GM18861 (cell line): Measurements from ENCODE around the gene NECTIN1.

Source experiments
- ATAC-seq: cut with Tn5 transposase; IDR thresholded peaks from one replicate; pipeline ENCODE4 v1.9.1; 2021; ENCODE audit not compliant: unreplicated experiment

NECTIN1 gene

GRCh38 chr11:119728651-119729580 is at the start of gene NECTIN1:
Gene NECTIN1, minus strand, starts transcription at chr11:119729200. Its CDS starts 647 bp downstream, at chr11:119728553.
- peak; percentile 66 for ATAC-seq

GRCh38 chr11:119778391-119779194 is 49.6 kb upstream of the NECTIN1 start:
- ATAC-seq, result no peak

- no peak for ATAC-seq
These were observed 48.9 kb upstream of the NECTIN1 start for GRCh38 chr11:119777940-119778339.

- ATAC-seq, result no peak
These were observed 47.7 kb upstream of the NECTIN1 start for GRCh38 chr11:119776651-119777050.

- no peak for ATAC-seq
These were observed 47.1 kb upstream of the NECTIN1 start for GRCh38 chr11:119776031-119776636.

- ATAC-seq, result no peak
These were observed 45.3 kb upstream of the NECTIN1 start for GRCh38 chr11:119774172-119774763.

GRCh38 chr11:119772641-119773415 is 43.8 kb upstream of the NECTIN1 start:
- ATAC-seq, result no peak

GRCh38 chr11:119772076-119772475 is 43.1 kb upstream of the NECTIN1 start:
- ATAC-seq, result no peak

- no peak for ATAC-seq
These were observed 42.3 kb upstream of the NECTIN1 start for GRCh38 chr11:119771172-119771770.

GRCh38 chr11:119765628-119766027 is 36.6 kb upstream of the NECTIN1 start:
- ATAC-seq, result no peak

GRCh38 chr11:119764108-119764868 is 35.3 kb upstream of the NECTIN1 start:
- no peak for ATAC-seq

- no peak for ATAC-seq
These were observed 34.2 kb upstream of the NECTIN1 start for GRCh38 chr11:119763071-119763728.

- no peak for ATAC-seq
These were observed 30.9 kb upstream of the NECTIN1 start for GRCh38 chr11:119759747-119760412.

- ATAC-seq, result no peak
These were observed 30.3 kb upstream of the NECTIN1 start for GRCh38 chr11:119759324-119759723.

GRCh38 chr11:119758291-119758690 is 29.3 kb upstream of the NECTIN1 start:
- ATAC-seq, result no peak

- ATAC-seq, result no peak
These were observed 28.4 kb upstream of the NECTIN1 start for GRCh38 chr11:119757378-119757777.

GRCh38 chr11:119756169-119756865 is 27.3 kb upstream of the NECTIN1 start:
- ATAC-seq, result no peak
